Nephron (organoid): ENCODE data around the gene OSBP2.

Source experiments
- H3K27ac Mint-ChIP-seq, 3 experiments: 2 replicates each; pipeline ENCODE4 v1.8.0; 2020; ENCODE audit warnings: mixed read lengths in 3 of 3, mild to moderate bottlenecking in 2 of 3, moderate library complexity in 1 of 3
- H3K27me3 Mint-ChIP-seq: 2 replicates; pipeline ENCODE4 v1.8.0; 2021; ENCODE audit warnings: low read depth, mild to moderate bottlenecking, moderate library complexity, mixed read lengths
- H3K36me3 Mint-ChIP-seq: 2 replicates; pipeline ENCODE4 v1.8.0; 2020; ENCODE audit warnings: low read depth, mixed read lengths
- H3K4me1 Mint-ChIP-seq: 2 replicates; pipeline ENCODE4 v1.8.0; 2020; ENCODE audit warnings: mixed read lengths
- H3K4me3 Mint-ChIP-seq, 3 experiments: 2 replicates each; pipeline ENCODE4 v1.8.0; 2020; ENCODE audit warnings: mild to moderate bottlenecking in 3 of 3, mixed read lengths in 3 of 3, moderate library complexity in 2 of 3
- H3K9me3 Mint-ChIP-seq: 2 replicates; pipeline ENCODE4 v1.8.0; 2020; ENCODE audit warnings: mixed read lengths
- CTCF ChIP-seq, 3 experiments: fragments of 200-600 bp; sonication (generic); IDR thresholded peaks; one replicate each; pipeline ENCODE4 v1.5.0; 2021; ENCODE audit warnings: antibody characterized with exemption in 3 of 3; ENCODE audit not compliant: unreplicated experiment in 3 of 3

OSBP2 gene

GRCh38 chr22:30810105-30810504 lies 115.4 kb downstream of the OSBP2 start:
- H3K27me3 Mint-ChIP-seq = peaks cover 32% of the 10 kb centered on the region
- H3K27ac Mint-ChIP-seq = no peak overlapping the region
- no peak overlapping the region for H3K4me3 Mint-ChIP-seq
- no peak for TF ChIP-seq CTCF (IDR thresholded peaks at IDR 0.05; ENCODE audit: unreplicated experiment in 3 of 3)
- H3K36me3 Mint-ChIP-seq = no peaks in the 10 kb centered on the region
- no peaks in the 10 kb centered on the region for H3K4me1 Mint-ChIP-seq
- H3K9me3 Mint-ChIP-seq = no peaks in the 10 kb centered on the region

GRCh38 chr22:30813936-30814335 lies 119.3 kb downstream of the OSBP2 start:
- no peak overlapping the region for H3K4me3 Mint-ChIP-seq
- peaks cover 22% of the 10 kb centered on the region for H3K27me3 Mint-ChIP-seq
- no peak overlapping the region for H3K27ac Mint-ChIP-seq
- no peak for TF ChIP-seq CTCF (IDR thresholded peaks at IDR 0.05; ENCODE audit: unreplicated experiment in 3 of 3)
- no peaks in the 10 kb centered on the region for H3K4me1 Mint-ChIP-seq
- no peaks in the 10 kb centered on the region for H3K9me3 Mint-ChIP-seq
- H3K36me3 Mint-ChIP-seq = no peaks in the 10 kb centered on the region

GRCh38 chr22:30816413-30816812 lies 121.7 kb downstream of the OSBP2 start:
- H3K27me3 Mint-ChIP-seq = peaks cover 38% of the 10 kb centered on the region
- no peaks in the 10 kb centered on the region for H3K36me3 Mint-ChIP-seq
- no peak overlapping the region for H3K27ac Mint-ChIP-seq
- H3K4me3 Mint-ChIP-seq = no peak overlapping the region
- TF ChIP-seq CTCF (IDR thresholded peaks at IDR 0.05; ENCODE audit: unreplicated experiment in 3 of 3) = no peak
- H3K4me1 Mint-ChIP-seq = no peaks in the 10 kb centered on the region
- H3K9me3 Mint-ChIP-seq = no peaks in the 10 kb centered on the region

GRCh38 chr22:30821381-30821780 lies 126.7 kb downstream of the OSBP2 start:
- H3K27me3 Mint-ChIP-seq = peaks cover 88% of the 10 kb centered on the region
- H3K9me3 Mint-ChIP-seq = no peaks in the 10 kb centered on the region
- H3K4me1 Mint-ChIP-seq = peaks cover 5% of the 10 kb centered on the region
- H3K36me3 Mint-ChIP-seq = no peaks in the 10 kb centered on the region
- no peak for TF ChIP-seq CTCF (IDR thresholded peaks at IDR 0.05; ENCODE audit: unreplicated experiment in 3 of 3)
- peak overlapping the region in 2 of 3 experiments; percentile 2 to 13 for H3K4me3 Mint-ChIP-seq
- no peak overlapping the region for H3K27ac Mint-ChIP-seq

GRCh38 chr22:30821863-30822215 lies 127.2 kb downstream of the OSBP2 start:
- H3K36me3 Mint-ChIP-seq = no peaks in the 10 kb centered on the region
- H3K27ac Mint-ChIP-seq = no peak overlapping the region
- peaks cover 89% of the 10 kb centered on the region for H3K27me3 Mint-ChIP-seq
- no peak for TF ChIP-seq CTCF (IDR thresholded peaks at IDR 0.05; ENCODE audit: unreplicated experiment in 3 of 3)
- peak overlapping the region in 1 of 3 experiments; percentile 63 for H3K4me3 Mint-ChIP-seq
- H3K4me1 Mint-ChIP-seq = peaks cover 5% of the 10 kb centered on the region
- H3K9me3 Mint-ChIP-seq = no peaks in the 10 kb centered on the region

- Mint-ChIP-seq H3K4me1 (peaks cover 5% of the 10 kb centered on the region), H3K4me3 (peak overlapping the region in 2 of 3 experiments; percentile 49 to 63), H3K27ac (no peak overlapping the region), H3K27me3 (peaks cover 89% of the 10 kb centered on the region), H3K9me3 (no peaks in the 10 kb centered on the region), H3K36me3 (no peaks in the 10 kb centered on the region)
- TF ChIP-seq CTCF (IDR thresholded peaks at IDR 0.05; ENCODE audit: unreplicated experiment in 3 of 3) = no peak
Observed at GRCh38 chr22:30822216-30823014, 127.7 kb downstream of the OSBP2 start.
